K562 (cell line): Measurements from ENCODE around the gene FMNL3. TPM values are rescaled to one million over a fixed set of nuclear protein-coding genes. Genes with fewer than 3 reads are reported as not detected.

Experiments used
- ATAC-seq: fragments of 200-7000 bp; cut with Tn5 transposase; 3 replicates; pipeline ENCODE4 v1.9.1; 2020; ENCODE audit warnings: moderate library complexity
- BruUV-seq: library from RNA; stranded (reverse); fragments of 400-500 nt; replicated peaks from 2 replicates; lab custom pipeline; 2021; lab: Mats Ljungman, UMichigan
- CTCF ChIA-PET: fragments of 300-600 bp; formaldehyde crosslinking; extraction: SDS; loops from one replicate; lab custom pipeline; 2021; ENCODE audit warnings: low intra/inter-chr PET ratio; lab: Yijun Ruan, JAX
- POLR2A ChIA-PET: fragments of 300-600, 350-650 bp; sonication (Branson Sonifier 250); formaldehyde crosslinking; extraction: SDS; loops from one replicate; lab custom pipeline; 2021; ENCODE audit warnings: antibody characterized with exemption, inconsistent platforms; lab: Yijun Ruan, JAX
- DNase-seq, 4 experiments: peaks; one replicate each; pipeline versions ENCODE4 v3.0.0 to v3.0.0-alpha.2; 2011 to 2018; ENCODE audit warnings: low spot score in 3 of 4, mixed read lengths in 3 of 4; ENCODE audit errors: extremely low read depth in 1 of 4
- FAIRE-seq: peaks from 2 replicates; lab custom pipeline; 2011; peaks lifted over from hg19 to GRCh38; lab: Jason Lieb, UNC
- H2AFZ ChIP-seq: 2 replicates; pipeline ENCODE4 v1.6.0; 2011; ENCODE audit warnings: low read depth, low read length, control low read depth, inconsistent platforms
- H3K27ac ChIP-seq: fragments of 200-600 bp; 3 replicates; pipeline ENCODE4 v1.8.0; 2011; ENCODE audit warnings: low read depth, mild to moderate bottlenecking, control low read depth, inconsistent platforms, low read length, moderate library complexity, mixed read lengths; ENCODE audit errors: extremely low read depth
- H3K27me3 ChIP-seq, 2 experiments: fragments of 300-600 bp in 1 of 2; 2 replicates in 1 of 2; 3 replicates in 1 of 2; pipeline versions ENCODE4 v1.6.0 to v1.8.0; 2011; ENCODE audit warnings: inconsistent platforms in 2 of 2, low read length in 2 of 2, mild to moderate bottlenecking in 1 of 2, mixed read lengths in 1 of 2, moderate library complexity in 1 of 2; ENCODE audit not compliant: control insufficient read depth in 2 of 2, insufficient read depth in 2 of 2
- H3K36me3 ChIP-seq: fragments of 300-600 bp; 3 replicates; pipeline ENCODE4 v1.8.0; 2011; ENCODE audit warnings: mild to moderate bottlenecking, low read length, inconsistent platforms; ENCODE audit not compliant: control insufficient read depth, insufficient read depth
- H3K4me1 ChIP-seq, 2 experiments: fragments of 200-600 bp in 1 of 2; replicated peaks in 1 of 2; 2 replicates in 1 of 2; 3 replicates in 1 of 2; pipeline versions ENCODE4 v1.5.1 to v1.8.0; 2011; ENCODE audit warnings: inconsistent platforms in 2 of 2, low read length in 2 of 2, mild to moderate bottlenecking in 1 of 2, mixed read lengths in 1 of 2, moderate library complexity in 1 of 2; ENCODE audit not compliant: control insufficient read depth in 2 of 2, insufficient read depth in 2 of 2
- H3K4me2 ChIP-seq: 2 replicates; pipeline ENCODE4 v1.6.1; 2011; ENCODE audit warnings: low read length, control low read depth, inconsistent platforms, mixed read lengths; ENCODE audit not compliant: insufficient read depth
- H3K4me3 ChIP-seq: fragments of 200-600 bp; sonication (generic), shearing (Covaris generic); 2 replicates; pipeline ENCODE4 v1.5.1; 2016; ENCODE audit warnings: control low read depth, inconsistent platforms
- H3K79me2 ChIP-seq: fragments of 200-600 bp; 3 replicates; pipeline ENCODE4 v1.8.0; 2011; ENCODE audit warnings: low read length, inconsistent platforms; ENCODE audit not compliant: control insufficient read depth, insufficient read depth
- H3K9ac ChIP-seq, 2 experiments: 2 replicates each; pipeline versions ENCODE4 v1.6.0 to v1.6.1; 2011; ENCODE audit warnings: low read depth in 2 of 2, low read length in 2 of 2, control low read depth in 1 of 2, inconsistent platforms in 1 of 2, mild to moderate bottlenecking in 1 of 2, mixed read lengths in 1 of 2; ENCODE audit not compliant: insufficient read depth in 1 of 2
- H3K9me1 ChIP-seq: one replicate; pipeline ENCODE4 v1.6.0; 2011; ENCODE audit warnings: inconsistent platforms, mild to moderate bottlenecking, low read length, moderate library complexity; ENCODE audit not compliant: control insufficient read depth, insufficient read depth
- H3K9me3 ChIP-seq: replicated peaks from 2 replicates; pipeline ENCODE4 v1.5.1; 2011; ENCODE audit warnings: low read depth, low read length, inconsistent platforms; ENCODE audit not compliant: control insufficient read depth, insufficient read depth
- H4K20me1 ChIP-seq: replicated peaks from 2 replicates; pipeline ENCODE4 v1.6.1; 2011; ENCODE audit warnings: low read length, inconsistent platforms, mixed read lengths; ENCODE audit not compliant: control insufficient read depth, insufficient read depth
- DDX20 ChIP-seq: fragments of 450-650 bp; IDR thresholded peaks from 2 replicates; pipeline ENCODE4 v1.6.1; 2016; ENCODE audit warnings: missing genetic modification characterization, low read depth, mild to moderate bottlenecking, missing compliant biosample characterization, moderate library complexity
- HDAC1 ChIP-seq, 2 experiments: fragments of 450-650 bp; IDR thresholded peaks; 2 replicates each; pipeline ENCODE4 v1.6.1; 2016 to 2017; ENCODE audit warnings: inconsistent platforms in 1 of 2, mild to moderate bottlenecking in 1 of 2, moderate library complexity in 1 of 2
- NCOA1 ChIP-seq: fragments of 450-650 bp; IDR thresholded peaks from 2 replicates; pipeline ENCODE4 v1.6.1; 2016; ENCODE audit warnings: low read depth
- PTRF ChIP-seq: fragments of 450-650 bp; IDR thresholded peaks from 2 replicates; pipeline ENCODE4 v1.6.1; 2016; ENCODE audit warnings: mild to moderate bottlenecking, missing genetic modification characterization, missing compliant biosample characterization
- RBM14 ChIP-seq: fragments of 200-400 bp; formaldehyde crosslinking; IDR thresholded peaks from 2 replicates; pipeline ENCODE4 v1.6.1; 2018; ENCODE audit warnings: low read depth, mild to moderate bottlenecking, low read length, moderate library complexity, borderline replicate concordance; ENCODE audit not compliant: insufficient read depth
- RBM15 ChIP-seq: fragments of 200-400 bp; formaldehyde crosslinking; IDR thresholded peaks from 2 replicates; pipeline ENCODE4 v1.6.1; 2018; ENCODE audit warnings: mild to moderate bottlenecking, low read length, moderate library complexity; ENCODE audit not compliant: insufficient read depth
- TAF9B ChIP-seq: fragments of 450-650 bp; IDR thresholded peaks from 2 replicates; pipeline ENCODE4 v1.6.1; 2018; ENCODE audit warnings: mild to moderate bottlenecking; ENCODE audit not compliant: partially characterized antibody
- WGBS: fragments of 100-300 bp; shearing (Covaris generic); methylation state at CpG from one replicate; pipeline ENCODE4 v1.1.6; 2016; ENCODE audit warnings: low coverage, mixed read lengths; ENCODE audit not compliant: insufficient coverage; ENCODE audit errors: missing lambda C conversion rate; 5-methylcytosine and 5-hydroxymethylcytosine counted together
- in situ Hi-C: fragments of 300-500 bp; cut with MboI; formaldehyde crosslinking; loops from 4 replicates; pipeline ENCODE4 v1.15.0; 2018; ENCODE audit warnings: inconsistent platforms, mixed read lengths
- intact Hi-C: fragments of 100-400 bp; cut with micrococcal nuclease; formaldehyde crosslinking; loops from 2 replicates; pipeline ENCODE4 v1.14.2; 2022
- polyA plus RNA-seq, 8 experiments: library from polyadenylated mRNA; depleted of rRNA in 4 of 8; stranded (reverse) in 5 of 8; unstranded in 3 of 8; fragments of >200 nt; fragmentation: Nextera tagmentation in 2 of 8; fragmentation: Illumina TruSeq in 1 of 8; extraction: Ambion mirVana in 2 of 8; extraction: Trizol in 1 of 8; gene quantifications; 2 replicates each; pipeline versions ENCODE4 v1.2.1 to v1.2.3, GENCODE V29; 2011 to 2014; ENCODE audit warnings: inconsistent platforms in 1 of 8, missing spikeins in 1 of 8
- total RNA-seq, 7 experiments: library from RNA; depleted of rRNA in 6 of 7; stranded (reverse); fragments of >200 nt in 6 of 7; fragmentation: Illumina TruSeq in 2 of 7; extraction: Trizol in 2 of 7; gene quantifications; 2 replicates each; pipeline versions ENCODE4 v1.2.1 to v1.2.3, GENCODE V29; 2011 to 2021; ENCODE audit warnings: low replicate concordance in 1 of 7
- TF ChIP-seq, protein P1 (sequence below): fragments of 250-450 bp; sonication (Bioruptor Pico); IDR thresholded peaks from 2 replicates; pipeline ENCODE4 v1.8.0; 2021; ENCODE audit warnings: moderate library complexity, mild to moderate bottlenecking, inconsistent platforms
- TF ChIP-seq, protein P2 (sequence below): sonication (generic); formaldehyde crosslinking; IDR thresholded peaks from 2 replicates; pipeline ENCODE4 v1.8.1; 2023; ENCODE audit warnings: mild to moderate bottlenecking, missing genetic modification reagents
- TF ChIP-seq, protein P3 (sequence below): sonication (generic); formaldehyde crosslinking; IDR thresholded peaks from 2 replicates; pipeline ENCODE4 v1.8.0; 2022; ENCODE audit warnings: mild to moderate bottlenecking, missing genetic modification reagents

FMNL3 gene
- total and polyA plus RNA-seq, 9 of the 15 experiments (the other 6 are each of a cell fraction or from before 2014, with no cell fraction given): 0.49 to 14.4 (median 6.8) TPM

DNA sequence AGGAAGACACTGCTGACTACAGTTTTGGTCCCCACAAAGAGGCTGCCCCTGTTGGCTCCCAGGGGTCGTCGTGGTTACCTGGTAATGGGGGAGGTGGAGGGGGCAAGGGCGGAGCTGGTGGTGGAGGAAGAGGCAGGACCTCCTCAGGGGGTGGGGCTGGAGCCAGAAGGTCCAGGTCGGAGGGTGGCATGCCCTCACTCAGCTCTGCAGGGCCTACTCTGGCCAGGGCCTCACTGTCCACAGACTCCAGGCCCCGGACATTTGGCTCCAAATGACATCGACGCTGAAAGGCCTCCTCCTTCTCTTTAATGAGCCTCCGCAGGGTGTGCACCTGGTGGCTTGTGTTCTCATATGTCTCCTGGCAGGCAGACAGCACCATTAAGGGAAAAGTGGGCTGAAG, 55.4 kb downstream of the FMNL3 start (continued):
- TF ChIP-seq RBM14: no peak
- no peak for TF ChIP-seq RBM15
- TF ChIP-seq NCOA1: no peak
- TF ChIP-seq DDX20 (tag): no peak
- TF ChIP-seq, protein P1, sequence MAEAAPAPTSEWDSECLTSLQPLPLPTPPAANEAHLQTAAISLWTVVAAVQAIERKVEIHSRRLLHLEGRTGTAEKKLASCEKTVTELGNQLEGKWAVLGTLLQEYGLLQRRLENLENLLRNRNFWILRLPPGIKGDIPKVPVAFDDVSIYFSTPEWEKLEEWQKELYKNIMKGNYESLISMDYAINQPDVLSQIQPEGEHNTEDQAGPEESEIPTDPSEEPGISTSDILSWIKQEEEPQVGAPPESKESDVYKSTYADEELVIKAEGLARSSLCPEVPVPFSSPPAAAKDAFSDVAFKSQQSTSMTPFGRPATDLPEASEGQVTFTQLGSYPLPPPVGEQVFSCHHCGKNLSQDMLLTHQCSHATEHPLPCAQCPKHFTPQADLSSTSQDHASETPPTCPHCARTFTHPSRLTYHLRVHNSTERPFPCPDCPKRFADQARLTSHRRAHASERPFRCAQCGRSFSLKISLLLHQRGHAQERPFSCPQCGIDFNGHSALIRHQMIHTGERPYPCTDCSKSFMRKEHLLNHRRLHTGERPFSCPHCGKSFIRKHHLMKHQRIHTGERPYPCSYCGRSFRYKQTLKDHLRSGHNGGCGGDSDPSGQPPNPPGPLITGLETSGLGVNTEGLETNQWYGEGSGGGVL (CRISPR knock-in tag): no peak
- TF ChIP-seq, protein P2, sequence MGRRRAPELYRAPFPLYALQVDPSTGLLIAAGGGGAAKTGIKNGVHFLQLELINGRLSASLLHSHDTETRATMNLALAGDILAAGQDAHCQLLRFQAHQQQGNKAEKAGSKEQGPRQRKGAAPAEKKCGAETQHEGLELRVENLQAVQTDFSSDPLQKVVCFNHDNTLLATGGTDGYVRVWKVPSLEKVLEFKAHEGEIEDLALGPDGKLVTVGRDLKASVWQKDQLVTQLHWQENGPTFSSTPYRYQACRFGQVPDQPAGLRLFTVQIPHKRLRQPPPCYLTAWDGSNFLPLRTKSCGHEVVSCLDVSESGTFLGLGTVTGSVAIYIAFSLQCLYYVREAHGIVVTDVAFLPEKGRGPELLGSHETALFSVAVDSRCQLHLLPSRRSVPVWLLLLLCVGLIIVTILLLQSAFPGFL: no peak

DNA sequence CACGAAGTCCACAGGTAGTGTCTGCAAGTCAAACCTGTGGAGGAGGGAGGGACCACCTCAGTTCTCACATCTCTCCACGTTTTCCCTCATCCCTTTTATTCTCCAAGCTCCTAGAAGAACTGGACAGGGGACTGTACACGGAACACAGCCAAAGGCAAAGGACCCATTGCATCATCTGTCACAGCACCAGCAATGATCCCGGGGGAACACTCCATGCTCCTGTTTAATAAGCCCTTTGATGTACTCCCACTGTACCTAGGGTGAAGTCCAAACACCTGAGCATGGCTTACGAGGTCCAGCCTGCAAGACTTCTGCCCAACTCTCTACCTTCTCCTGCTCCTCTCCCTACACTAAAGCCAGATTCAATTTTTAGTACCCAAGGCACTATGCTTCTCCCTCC, 57.3 kb downstream of the FMNL3 start:
- ChIA-PET POLR2A (interaction anchor here (1.1 to 3.4 kb wide), 3 partner anchors 14 to 193 kb away, joined by 4 to 18 read pairs (median 4); partner anchors contain the start of gene BCDIN3D), CTCF (no interaction called here)
- Histone ChIP-seq H2AFZ (no peak overlapping the region), H3K4me2 (no peak overlapping the region), H3K4me1 (peaks cover 0 to 12% of the 10 kb centered on the region in 2 experiments; a peak in 3 of 5 replicates), H4K20me1 (no peaks in the 10 kb centered on the region; the same call in 1 of the 2 replicates), H3K4me3 (no peak overlapping the region), H3K9me3 (no peaks in the 10 kb centered on the region), H3K27ac (no peak overlapping the region), H3K36me3 (peaks cover 8% of the 10 kb centered on the region; the same call in 2 of the 3 replicates), H3K27me3 (no peaks in the 10 kb centered on the region), H3K9me1 (no peaks in the 10 kb centered on the region), H3K9ac (no peak overlapping the region), H3K79me2 (no peaks in the 10 kb centered on the region)
- WGBS: 40% methylated on average over 5 of the region's 5 CpGs
- intact Hi-C loops (no loop called here), in situ Hi-C loops (no loop called here)
- DNase-seq: no peak
- ATAC-seq: no peak
- no peak for FAIRE-seq
- BruUV-seq: no TSS peak
- TF ChIP-seq, protein P3, sequence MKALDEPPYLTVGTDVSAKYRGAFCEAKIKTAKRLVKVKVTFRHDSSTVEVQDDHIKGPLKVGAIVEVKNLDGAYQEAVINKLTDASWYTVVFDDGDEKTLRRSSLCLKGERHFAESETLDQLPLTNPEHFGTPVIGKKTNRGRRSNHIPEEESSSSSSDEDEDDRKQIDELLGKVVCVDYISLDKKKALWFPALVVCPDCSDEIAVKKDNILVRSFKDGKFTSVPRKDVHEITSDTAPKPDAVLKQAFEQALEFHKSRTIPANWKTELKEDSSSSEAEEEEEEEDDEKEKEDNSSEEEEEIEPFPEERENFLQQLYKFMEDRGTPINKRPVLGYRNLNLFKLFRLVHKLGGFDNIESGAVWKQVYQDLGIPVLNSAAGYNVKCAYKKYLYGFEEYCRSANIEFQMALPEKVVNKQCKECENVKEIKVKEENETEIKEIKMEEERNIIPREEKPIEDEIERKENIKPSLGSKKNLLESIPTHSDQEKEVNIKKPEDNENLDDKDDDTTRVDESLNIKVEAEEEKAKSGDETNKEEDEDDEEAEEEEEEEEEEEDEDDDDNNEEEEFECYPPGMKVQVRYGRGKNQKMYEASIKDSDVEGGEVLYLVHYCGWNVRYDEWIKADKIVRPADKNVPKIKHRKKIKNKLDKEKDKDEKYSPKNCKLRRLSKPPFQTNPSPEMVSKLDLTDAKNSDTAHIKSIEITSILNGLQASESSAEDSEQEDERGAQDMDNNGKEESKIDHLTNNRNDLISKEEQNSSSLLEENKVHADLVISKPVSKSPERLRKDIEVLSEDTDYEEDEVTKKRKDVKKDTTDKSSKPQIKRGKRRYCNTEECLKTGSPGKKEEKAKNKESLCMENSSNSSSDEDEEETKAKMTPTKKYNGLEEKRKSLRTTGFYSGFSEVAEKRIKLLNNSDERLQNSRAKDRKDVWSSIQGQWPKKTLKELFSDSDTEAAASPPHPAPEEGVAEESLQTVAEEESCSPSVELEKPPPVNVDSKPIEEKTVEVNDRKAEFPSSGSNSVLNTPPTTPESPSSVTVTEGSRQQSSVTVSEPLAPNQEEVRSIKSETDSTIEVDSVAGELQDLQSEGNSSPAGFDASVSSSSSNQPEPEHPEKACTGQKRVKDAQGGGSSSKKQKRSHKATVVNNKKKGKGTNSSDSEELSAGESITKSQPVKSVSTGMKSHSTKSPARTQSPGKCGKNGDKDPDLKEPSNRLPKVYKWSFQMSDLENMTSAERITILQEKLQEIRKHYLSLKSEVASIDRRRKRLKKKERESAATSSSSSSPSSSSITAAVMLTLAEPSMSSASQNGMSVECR: no peak
- TF ChIP-seq PTRF (no peak), HDAC1 (IDR thresholded peaks at IDR 0.05) (no peak), TAF9B (no peak)
